HEK293 (cell line): ENCODE results near the gene COX7A2L.

Experiments
- CTCF ChIP-seq: fragments of 450-650 bp; formaldehyde crosslinking; IDR thresholded peaks from 2 replicates; pipeline ENCODE4 v1.5.1; 2016; ENCODE audit warnings: missing biosample characterization, missing genetic modification characterization
- GLI2 ChIP-seq: fragments of 450-650 bp; formaldehyde crosslinking; IDR thresholded peaks from 2 replicates; pipeline ENCODE4; 2017; ENCODE audit warnings: missing biosample characterization, missing genetic modification characterization, low read depth, borderline replicate concordance
- MZF1 ChIP-seq: fragments of 450-650 bp; formaldehyde crosslinking; IDR thresholded peaks from 2 replicates; pipeline ENCODE4 v1.5.1; 2017; ENCODE audit warnings: missing biosample characterization, missing genetic modification characterization, borderline replicate concordance
- ZNF175 ChIP-seq: fragments of 450-650 bp; formaldehyde crosslinking; IDR thresholded peaks from 2 replicates; pipeline ENCODE4 v1.5.1; 2016; ENCODE audit warnings: missing biosample characterization, missing genetic modification characterization
- ZNF211 ChIP-seq: fragments of 450-650 bp; formaldehyde crosslinking; IDR thresholded peaks from 2 replicates; pipeline ENCODE4 v1.5.1; 2016; ENCODE audit warnings: low read depth, missing biosample characterization, missing genetic modification characterization
- ZNF560 ChIP-seq: fragments of 450-650 bp; formaldehyde crosslinking; IDR thresholded peaks from 2 replicates; pipeline ENCODE4 v1.5.1; 2017; ENCODE audit warnings: missing biosample characterization, missing genetic modification characterization, borderline replicate concordance
- ZNF639 ChIP-seq: fragments of 450-650 bp; formaldehyde crosslinking; IDR thresholded peaks from 2 replicates; pipeline ENCODE4 v1.5.1; 2016; ENCODE audit warnings: missing biosample characterization, missing genetic modification characterization
- ZNF645 ChIP-seq: fragments of 450-650 bp; formaldehyde crosslinking; IDR thresholded peaks from 2 replicates; pipeline ENCODE4; 2016; ENCODE audit warnings: missing biosample characterization, missing genetic modification characterization
- ZNF670 ChIP-seq: fragments of 450-650 bp; formaldehyde crosslinking; IDR thresholded peaks from 2 replicates; pipeline ENCODE4 v1.5.1; 2016; ENCODE audit warnings: missing biosample characterization, missing genetic modification characterization, low read depth
- ZSCAN5A ChIP-seq: fragments of 450-650 bp; formaldehyde crosslinking; IDR thresholded peaks from 2 replicates; pipeline ENCODE4 v1.5.1; 2016; ENCODE audit warnings: missing biosample characterization, missing genetic modification characterization

- TF ChIP-seq GLI2 = no peak
- TF ChIP-seq ZNF639 = no peak
- TF ChIP-seq CTCF = no peak
- TF ChIP-seq MZF1 (tag by site-specific recombination) = no peak
- no peak for TF ChIP-seq ZNF175
- TF ChIP-seq ZNF645 (tag by site-specific recombination) = no peak
- TF ChIP-seq ZNF670 (tag by site-specific recombination) = no peak
- no peak for TF ChIP-seq ZNF211 (tag by site-specific recombination)
- no peak for TF ChIP-seq ZSCAN5A (tag by site-specific recombination)
- no peak for TF ChIP-seq ZNF560 (tag by site-specific recombination)
Measured at GRCh38 chr2:42392191-42392590, 31.2 kb upstream of the COX7A2L start.
